HG02852 (cell line): Measurements from ENCODE around the gene EIF3F.
A peak's percentile ranks its signal among the peaks of the same experiment; 100 is the strongest.

Source experiments
- ATAC-seq: cut with Tn5 transposase; IDR thresholded peaks from one replicate; pipeline ENCODE4 v1.9.1; 2021; ENCODE audit warnings: mild to moderate bottlenecking, moderate library complexity; ENCODE audit not compliant: unreplicated experiment

The EIF3F gene, protein sequence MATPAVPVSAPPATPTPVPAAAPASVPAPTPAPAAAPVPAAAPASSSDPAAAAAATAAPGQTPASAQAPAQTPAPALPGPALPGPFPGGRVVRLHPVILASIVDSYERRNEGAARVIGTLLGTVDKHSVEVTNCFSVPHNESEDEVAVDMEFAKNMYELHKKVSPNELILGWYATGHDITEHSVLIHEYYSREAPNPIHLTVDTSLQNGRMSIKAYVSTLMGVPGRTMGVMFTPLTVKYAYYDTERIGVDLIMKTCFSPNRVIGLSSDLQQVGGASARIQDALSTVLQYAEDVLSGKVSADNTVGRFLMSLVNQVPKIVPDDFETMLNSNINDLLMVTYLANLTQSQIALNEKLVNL

DNA sequence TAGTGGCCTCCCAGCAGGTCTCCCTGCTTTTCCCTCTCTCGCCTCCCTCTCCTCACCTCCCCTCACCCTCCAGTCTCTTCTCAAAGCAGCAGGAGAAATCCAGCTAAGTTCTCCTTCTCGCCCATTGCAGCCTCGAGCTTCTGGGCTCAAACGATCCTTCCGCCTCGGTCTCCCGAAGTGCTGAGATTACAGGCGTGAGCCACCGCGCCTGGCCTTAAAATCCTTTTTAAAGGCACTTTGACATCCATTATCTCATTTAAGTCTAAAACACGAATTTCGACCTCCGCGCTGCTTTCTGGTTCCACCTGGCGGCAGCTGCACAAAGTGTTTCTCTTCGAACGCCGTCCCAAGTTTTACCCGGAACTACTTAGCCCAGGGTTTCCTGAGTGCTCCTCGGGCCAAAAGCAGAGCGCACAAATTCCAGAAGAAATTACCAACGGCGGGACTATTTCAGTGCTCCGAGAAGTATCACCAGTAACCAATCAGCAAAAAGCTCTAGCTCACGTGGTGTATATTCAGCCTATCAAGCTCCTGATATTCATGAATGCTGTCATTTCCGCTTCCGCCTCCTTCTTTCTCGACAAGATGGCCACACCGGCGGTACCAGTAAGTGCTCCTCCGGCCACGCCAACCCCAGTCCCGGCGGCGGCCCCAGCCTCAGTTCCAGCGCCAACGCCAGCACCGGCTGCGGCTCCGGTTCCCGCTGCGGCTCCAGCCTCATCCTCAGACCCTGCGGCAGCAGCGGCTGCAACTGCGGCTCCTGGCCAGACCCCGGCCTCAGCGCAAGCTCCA, at the start of gene EIF3F:
TSS of gene EIF3F (plus strand) at position 570 of the 792 bp plus-strand sequence. CDS start at position 586, 16 bp downstream.
- ATAC-seq, result peak; percentile 97

GRCh38 chr11:7941146-7941545, 46.0 kb upstream of the EIF3F start:
- no peak for ATAC-seq

- ATAC-seq, result no peak
These were observed 45.5 kb upstream of the EIF3F start, which contains the start of gene OR10A3 for GRCh38 chr11:7941608-7942007. Gene OR10A3 (minus strand): TSS chr11:7941708. CDS start chr11:7939520, 2,188 bp downstream.

DNA sequence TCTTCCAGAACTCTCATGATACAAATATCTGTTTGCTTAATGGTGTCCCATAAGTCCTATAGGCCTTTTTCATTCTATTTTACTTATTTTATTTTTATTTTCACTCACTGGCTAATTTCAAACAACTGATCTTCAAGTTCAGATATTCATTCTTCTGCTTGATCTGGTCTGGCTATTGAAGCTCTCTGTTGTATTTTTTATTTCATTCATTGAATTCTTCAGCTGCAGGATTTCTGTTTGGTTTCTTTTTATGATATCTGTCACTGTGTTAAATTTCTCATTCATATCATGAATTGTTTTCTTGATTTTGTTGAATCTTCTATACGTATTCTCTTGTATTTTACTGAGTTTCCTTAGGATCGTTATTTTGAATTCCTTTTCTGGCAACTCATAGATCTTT, 43.0 kb upstream of the EIF3F start:
- ATAC-seq, result no peak

DNA sequence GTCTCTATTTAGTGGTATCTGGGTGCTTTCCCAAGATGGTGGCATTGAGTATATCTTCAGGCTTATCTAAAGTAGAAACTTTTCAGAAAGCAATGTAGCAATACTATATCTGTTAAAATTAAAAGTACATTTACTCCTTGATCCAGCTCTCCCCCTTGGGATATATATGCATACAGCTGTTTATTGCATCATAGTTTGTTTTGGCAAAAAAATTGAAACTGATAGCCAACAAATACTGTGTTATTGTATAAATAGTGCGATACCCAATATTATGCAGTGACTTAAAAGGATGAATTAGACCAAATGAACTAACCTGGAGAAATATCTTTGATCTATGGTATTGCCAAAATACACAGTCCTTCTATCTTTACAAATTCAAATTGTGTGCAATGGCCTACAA, 37.2 kb upstream of the EIF3F start:
- no peak for ATAC-seq

DNA sequence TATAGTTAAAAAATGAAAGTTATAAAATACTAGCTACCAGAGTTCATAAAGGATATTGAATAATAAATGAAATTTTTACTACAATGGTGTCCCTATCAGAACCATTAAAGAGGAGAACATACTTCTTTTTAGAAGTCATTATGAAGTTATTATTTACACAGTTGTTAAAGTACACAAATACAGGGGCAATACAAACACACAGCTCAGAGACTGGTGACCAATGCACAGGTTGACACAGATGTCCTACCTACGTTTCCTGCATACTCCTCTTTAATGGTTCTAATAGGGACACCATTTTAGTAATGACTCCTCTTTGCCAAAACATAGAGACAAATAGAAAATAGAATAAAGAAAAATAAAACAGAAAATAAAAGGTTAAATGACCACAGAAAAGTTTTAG, 31.9 kb upstream of the EIF3F start:
- ATAC-seq, result no peak

- no peak for ATAC-seq
These were observed 22.9 kb upstream of the EIF3F start for GRCh38 chr11:7964261-7964660.

GRCh38 chr11:7964873-7965272, 22.3 kb upstream of the EIF3F start:
- ATAC-seq, result no peak

GRCh38 chr11:7965386-7965785, 21.8 kb upstream of the EIF3F start, which contains the start of gene NLRP10:
Gene NLRP10 (minus strand): TSS chr11:7965447. CDS start chr11:7963495, 1,952 bp downstream.
- no peak for ATAC-seq

DNA sequence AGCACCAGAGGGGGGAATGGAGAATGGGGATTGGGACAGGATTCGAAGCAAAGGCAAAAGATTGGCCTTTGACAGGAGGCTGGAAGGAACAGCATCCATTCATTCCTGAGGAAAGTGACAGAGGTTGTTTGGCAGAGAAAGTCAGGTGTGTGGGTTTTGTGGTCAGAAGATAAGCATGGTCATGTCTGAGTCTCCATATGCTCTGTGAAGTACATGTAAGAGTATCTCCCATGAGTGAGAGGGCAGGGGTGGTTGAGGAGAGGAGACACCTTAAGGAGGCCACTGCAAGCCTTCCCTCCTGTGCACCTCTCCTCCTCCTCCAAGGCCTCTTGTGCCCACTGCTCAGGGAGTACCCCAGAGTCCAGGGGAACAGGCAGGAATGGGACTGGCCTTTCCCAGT, 20.0 kb upstream of the EIF3F start:
- ATAC-seq, result no peak

- ATAC-seq, result no peak
These were observed 19.3 kb upstream of the EIF3F start for GRCh38 chr11:7967826-7968225.

GRCh38 chr11:7968686-7969085, 18.5 kb upstream of the EIF3F start:
- ATAC-seq, result no peak

DNA sequence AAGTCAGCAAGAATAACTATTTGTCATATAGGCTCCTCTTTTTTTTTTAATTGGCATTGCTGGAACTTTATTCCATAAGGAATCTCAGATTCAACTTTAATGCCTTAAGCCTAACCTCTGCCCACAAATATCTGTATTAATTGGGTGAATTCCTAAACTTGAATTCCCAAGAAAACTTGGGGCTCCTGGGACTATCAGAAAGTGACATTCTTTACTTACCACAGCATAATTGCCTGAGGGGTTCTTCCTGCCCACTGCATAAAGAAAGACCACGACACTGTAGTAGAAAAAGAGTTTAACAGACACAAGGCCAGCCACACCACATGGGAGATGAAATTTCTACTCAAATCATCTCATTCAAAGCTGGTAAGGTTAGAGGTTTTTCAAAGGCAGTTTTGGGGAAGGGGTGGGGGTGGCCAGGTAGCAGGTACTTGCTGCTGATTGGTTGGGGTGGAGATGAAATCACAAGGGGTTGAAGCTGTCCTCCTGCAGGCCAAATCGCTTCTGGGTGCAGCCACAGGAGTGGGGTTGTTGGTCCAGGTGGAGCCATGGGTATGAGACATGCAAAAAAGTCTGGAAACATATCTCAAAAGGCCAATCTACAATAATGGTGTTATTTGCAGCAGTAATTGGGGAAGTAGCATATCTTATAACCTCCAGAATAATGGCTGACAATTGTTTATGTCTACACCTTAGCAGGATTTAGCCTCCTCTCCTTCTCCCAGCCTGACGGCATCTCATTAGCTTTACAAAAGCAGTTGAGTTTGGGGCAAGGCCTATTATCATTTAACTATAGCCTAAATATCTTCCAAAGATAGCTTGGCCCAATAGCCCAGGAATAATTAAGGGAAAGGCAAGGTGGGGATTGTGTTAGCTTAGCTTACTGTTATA, 17.1 kb upstream of the EIF3F start:
- no peak for ATAC-seq

GRCh38 chr11:7971846-7972245, 15.3 kb upstream of the EIF3F start:
- ATAC-seq, result no peak

GRCh38 chr11:7973011-7973410, 14.1 kb upstream of the EIF3F start:
- ATAC-seq, result no peak

- ATAC-seq, result no peak
These were observed 12.5 kb upstream of the EIF3F start for GRCh38 chr11:7974668-7975067.

- ATAC-seq, result no peak
These were observed 9.8 kb upstream of the EIF3F start for GRCh38 chr11:7977232-7977917.

- no peak for ATAC-seq
These were observed 5.4 kb upstream of the EIF3F start for GRCh38 chr11:7981619-7982157.

DNA sequence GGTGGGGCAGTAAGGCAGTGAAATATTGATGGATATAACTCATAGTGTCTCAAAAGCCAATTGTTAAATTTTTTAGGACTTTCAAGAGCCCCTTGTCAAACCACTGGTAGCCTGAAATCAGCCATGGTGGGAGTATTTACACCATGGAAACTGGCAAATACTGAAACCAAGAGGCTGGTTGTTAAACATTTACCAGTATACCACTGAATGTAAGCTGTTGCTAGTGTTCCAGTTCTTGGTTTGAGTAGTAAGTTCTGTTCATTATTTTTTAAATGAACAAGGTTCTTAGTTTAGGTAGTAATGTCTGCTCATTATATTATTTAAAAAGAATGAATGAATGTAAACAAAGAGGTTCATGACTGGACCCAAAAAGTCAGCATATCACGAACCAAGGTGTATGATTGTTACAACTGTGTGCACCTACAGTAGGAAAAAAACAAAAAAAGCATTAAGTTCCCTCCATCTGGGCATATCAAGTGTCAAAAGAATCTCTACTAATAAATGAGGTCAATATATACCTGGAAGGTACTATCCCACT, 4.5 kb upstream of the EIF3F start:
- no peak for ATAC-seq
